Ovary (tissue), 3 donors: ENCODE measurements around the gene VWA2.

Source experiments
- CTCF ChIP-seq, 3 donors: fragments of 450-650 bp in 2 of 3; fragments of 200-600 bp in 1 of 3; IDR thresholded peaks; one replicate each; pipeline versions ENCODE4 v1.5.1 to v1.8.0; 2016 to 2022; ENCODE audit warnings: antibody characterized with exemption in 3 of 3, mild to moderate bottlenecking in 1 of 3
- POLR2A ChIP-seq: fragments of 450-650 bp; IDR thresholded peaks from one replicate; pipeline ENCODE4 v1.6.1; 2017; ENCODE audit warnings: antibody characterized with exemption, mild to moderate bottlenecking, moderate library complexity
- donor health status: DM: no; HTN: no; CAD: no.

GRCh38 chr10:114265392-114266053, 26.5 kb downstream of the VWA2 start:
- TF ChIP-seq CTCF (IDR thresholded peaks at IDR 0.05) (no peak), POLR2A (no peak)
